ENCODE measurements around the gene OCA2.
"Not testable (repeated sequence)": the region's sequence is repeated elsewhere in the genome, so short reads cannot be mapped to it uniquely, and the experiment has no call there.

Gene OCA2

GRCh38 chr15:28021281-28022039 is 77.7 kb downstream of the OCA2 start:
- peak; percentile 50 for DNase-seq

- DNase-seq = no peak
These were observed 78.5 kb downstream of the OCA2 start for GRCh38 chr15:28020644-28021043.

GRCh38 chr15:28019594-28020309 is 79.4 kb downstream of the OCA2 start:
- no peak for DNase-seq

GRCh38 chr15:28018291-28019044 is 80.6 kb downstream of the OCA2 start:
- no peak for DNase-seq

- DNase-seq = no peak
These were observed 81.6 kb downstream of the OCA2 start for GRCh38 chr15:28017423-28017924.

GRCh38 chr15:28015855-28016254 is 83.3 kb downstream of the OCA2 start:
- DNase-seq = no peak

- DNase-seq = no peak
These were observed 84.4 kb downstream of the OCA2 start for GRCh38 chr15:28014623-28015200.

GRCh38 chr15:28013976-28014375 is 85.1 kb downstream of the OCA2 start:
- no peak for DNase-seq

- DNase-seq = no peak
These were observed 85.6 kb downstream of the OCA2 start for GRCh38 chr15:28013480-28013879.

- DNase-seq = no peak
These were observed 86.9 kb downstream of the OCA2 start for GRCh38 chr15:28012231-28012630.

GRCh38 chr15:28008175-28008574 is 90.9 kb downstream of the OCA2 start:
- not testable (repeated sequence) for DNase-seq

- no peak for DNase-seq
These were observed 92.8 kb downstream of the OCA2 start for GRCh38 chr15:28006116-28006905.

GRCh38 chr15:28005004-28005527 is 94.0 kb downstream of the OCA2 start:
- no peak for DNase-seq

GRCh38 chr15:28004143-28005003 is 94.7 kb downstream of the OCA2 start:
- no peak for DNase-seq

GRCh38 chr15:28003302-28004037 is 95.6 kb downstream of the OCA2 start:
- no peak for DNase-seq

- DNase-seq = no peak
These were observed 96.2 kb downstream of the OCA2 start for GRCh38 chr15:28002867-28003266.

- DNase-seq = no peak
These were observed 96.8 kb downstream of the OCA2 start for GRCh38 chr15:28002136-28002861.

GRCh38 chr15:28001641-28002040 is 97.5 kb downstream of the OCA2 start:
- no peak for DNase-seq

- DNase-seq = no peak
These were observed 104.9 kb downstream of the OCA2 start for GRCh38 chr15:27993996-27994780.
